Stimulated activated CD8-positive, alpha-beta memory T cell treated with anti-CD3 and anti-CD28 coated beads, Interleukin-4, amount 100 ng/mL, for 24 hours (primary cell): Measurements from ENCODE around the gene SMIM20.
"Not testable (repeated sequence)": the region's sequence is repeated elsewhere in the genome, so short reads cannot be mapped to it uniquely, and the experiment has no call there.

Source experiments
- DNase-seq: peaks from one replicate; pipeline ENCODE4 v3.0.0-alpha.2; 2020; ENCODE audit warnings: low read depth

Gene SMIM20

DNA sequence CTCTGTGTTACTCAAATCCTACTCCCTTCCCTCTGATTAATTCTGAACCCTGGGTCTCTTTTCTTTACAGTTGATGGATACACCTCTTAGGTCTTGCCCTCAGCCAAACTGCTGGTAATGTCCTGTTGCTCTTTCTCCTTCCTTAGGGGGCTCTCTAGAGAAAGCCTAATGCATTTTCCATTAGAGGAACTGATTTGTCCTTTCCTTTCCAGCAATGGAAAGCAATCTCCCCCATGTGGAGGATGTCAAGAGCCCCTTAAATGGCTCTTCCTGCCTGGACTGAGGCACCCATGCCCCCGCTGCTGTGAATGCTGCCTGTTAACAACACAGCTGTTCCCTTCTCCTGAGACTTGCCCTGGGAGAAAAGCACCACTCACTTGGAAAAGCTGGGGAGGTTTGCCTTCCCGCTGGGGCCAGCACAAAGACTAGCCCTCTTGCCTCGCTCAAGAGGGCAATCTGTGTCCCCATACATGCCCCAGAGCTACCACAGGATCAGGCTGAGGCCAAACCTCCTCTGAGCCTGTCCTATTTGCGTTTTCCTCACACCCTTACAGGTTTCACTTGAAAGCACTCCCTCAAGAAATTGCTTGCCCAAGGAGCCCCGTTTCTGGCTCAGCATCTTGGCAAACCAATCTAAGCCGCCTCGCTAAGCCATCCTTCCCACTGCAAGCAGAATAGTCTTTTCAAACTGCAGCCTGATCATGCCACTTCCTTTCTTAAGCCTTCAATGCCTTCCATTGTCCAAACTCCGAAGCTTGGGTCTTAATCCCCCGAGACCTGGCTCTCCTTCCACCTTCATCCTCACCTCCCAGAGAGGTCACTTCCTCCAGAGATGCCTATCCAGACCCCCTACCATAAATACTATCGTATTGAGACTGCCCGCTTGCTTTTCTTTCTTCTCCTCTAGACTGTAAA lies 23.2 kb upstream of the SMIM20 start:
- DNase-seq, result no peak

DNA sequence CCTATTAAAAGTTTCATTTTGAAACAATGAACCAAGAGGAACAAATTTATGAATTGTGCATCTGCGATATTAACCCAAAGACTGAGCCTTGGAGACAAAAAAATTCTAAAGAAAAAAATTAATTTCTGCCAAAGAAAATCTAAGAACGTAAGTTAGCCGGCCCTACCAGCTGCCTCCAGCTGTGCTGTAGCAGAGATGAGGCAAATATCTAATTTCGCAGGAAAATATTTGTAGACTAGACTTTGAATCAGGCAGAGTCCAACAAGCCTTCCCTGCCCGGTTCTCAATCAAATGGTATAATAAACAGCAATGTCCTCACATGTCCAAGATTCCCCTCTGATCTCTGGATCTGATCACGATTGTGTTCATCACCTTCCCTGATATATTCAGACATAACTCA lies 21.2 kb upstream of the SMIM20 start:
- no peak for DNase-seq

DNA sequence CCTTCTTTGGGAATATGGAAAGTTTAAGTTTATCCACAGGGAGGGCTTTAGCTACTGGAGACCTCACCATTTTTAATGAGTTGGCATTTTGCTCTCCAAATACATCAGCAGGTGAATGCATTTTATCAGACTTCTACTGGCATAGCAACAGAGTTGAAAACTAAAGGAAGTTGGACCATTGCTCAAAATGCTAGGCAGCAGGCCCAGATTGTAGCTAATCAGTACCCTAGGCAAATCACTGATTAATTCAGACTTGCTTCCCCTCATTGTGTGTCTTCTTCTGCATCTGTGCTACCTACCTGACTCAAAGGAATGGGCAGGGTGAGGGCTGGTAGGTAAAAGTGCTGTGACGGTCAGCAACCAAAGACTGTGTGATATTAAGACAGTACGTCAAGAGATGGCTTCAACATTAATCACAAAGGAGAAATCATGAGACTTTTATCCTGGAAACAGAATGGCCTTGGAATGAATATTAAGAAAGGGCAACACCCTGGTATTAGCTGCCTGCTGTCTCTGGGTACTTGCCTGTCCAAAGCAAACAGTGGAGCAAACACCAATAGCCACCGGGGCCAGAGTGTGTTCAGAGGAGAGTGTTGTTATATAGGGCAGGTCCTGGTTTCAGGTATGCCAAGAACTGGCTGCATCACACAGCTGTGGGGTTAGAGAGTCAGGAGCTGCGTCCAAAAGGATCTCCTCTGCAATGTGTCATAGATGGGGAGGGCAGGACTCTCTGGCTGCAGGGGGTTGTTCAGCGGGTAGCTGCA lies 17.1 kb upstream of the SMIM20 start:
- no peak for DNase-seq

DNA sequence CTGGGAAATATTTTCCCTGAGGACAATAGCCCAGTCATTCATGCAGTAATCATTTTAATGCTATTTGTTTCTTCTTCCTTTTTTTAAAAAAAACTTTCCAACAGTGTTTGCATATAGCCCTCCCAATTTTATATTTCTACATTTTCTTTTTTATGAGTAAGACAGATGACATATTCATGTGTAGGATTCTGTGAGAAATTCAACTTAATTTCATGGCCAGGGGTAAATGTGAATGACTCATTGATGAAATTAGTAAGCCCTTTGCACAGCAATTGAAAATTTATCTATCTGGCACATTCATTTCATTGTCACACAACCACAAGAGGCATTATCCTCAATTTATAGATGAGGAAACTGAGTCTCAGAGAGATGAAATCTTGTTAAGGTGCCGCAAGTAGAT lies 13.7 kb upstream of the SMIM20 start:
- no peak for DNase-seq

DNA sequence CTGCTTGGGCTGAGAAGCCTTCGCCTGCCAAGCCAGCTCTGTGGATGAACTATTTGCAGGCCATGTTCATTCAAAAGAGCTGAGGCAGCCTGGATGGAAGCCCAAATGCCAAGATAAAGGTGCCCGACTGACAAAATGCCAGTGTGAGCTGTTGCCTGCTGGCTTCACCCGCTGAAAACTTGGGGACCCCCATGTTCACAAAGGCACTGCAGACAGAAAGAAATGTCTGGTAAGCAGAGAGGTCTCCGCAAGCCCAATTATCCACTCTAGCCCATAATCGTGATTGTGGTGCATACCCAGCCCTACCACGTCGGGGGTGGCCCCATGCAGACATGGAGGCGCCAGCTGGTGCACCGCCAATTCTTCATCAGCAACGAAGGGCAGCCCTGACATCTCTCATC lies 13.0 kb upstream of the SMIM20 start:
- no peak for DNase-seq

DNA sequence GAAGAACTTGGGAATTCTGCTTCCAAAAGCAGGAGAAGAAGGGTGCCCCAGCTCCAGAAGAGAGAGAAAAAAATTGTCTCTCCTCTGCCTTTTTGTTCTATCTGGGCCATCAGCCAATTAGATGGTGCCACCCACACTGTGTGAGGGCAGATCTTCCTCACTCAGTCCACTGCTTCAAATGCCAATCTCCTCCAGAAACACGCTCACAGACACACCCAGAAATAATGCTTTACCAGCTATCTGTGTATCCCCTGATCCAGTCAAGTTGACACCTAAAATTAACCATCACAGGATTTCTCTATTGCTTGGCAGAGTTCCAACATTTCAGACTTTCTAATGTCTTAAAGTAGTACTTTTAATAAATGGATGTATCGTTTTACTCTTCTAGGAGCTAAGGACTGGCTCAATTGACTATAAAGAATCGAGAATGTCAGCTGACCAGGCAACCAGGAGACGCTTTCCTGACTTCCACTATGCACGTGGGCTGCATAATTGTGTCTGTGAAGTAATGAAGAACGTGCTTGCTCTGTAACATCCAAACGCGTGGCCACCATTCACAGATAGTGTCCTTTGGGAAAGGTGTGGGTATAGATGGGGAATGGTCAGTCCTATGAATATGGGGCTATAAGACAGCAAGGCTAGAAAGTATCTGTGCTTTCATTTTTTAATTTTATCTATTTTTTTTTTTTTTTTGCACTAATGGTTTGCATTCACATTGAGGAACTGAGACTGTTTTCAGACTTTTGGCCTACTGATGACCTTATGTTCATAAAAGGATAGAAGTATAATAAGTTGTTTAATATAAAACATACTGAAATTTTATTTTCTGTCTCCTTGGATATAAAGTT lies 9.9 kb upstream of the SMIM20 start:
- DNase-seq, result no peak

DNA sequence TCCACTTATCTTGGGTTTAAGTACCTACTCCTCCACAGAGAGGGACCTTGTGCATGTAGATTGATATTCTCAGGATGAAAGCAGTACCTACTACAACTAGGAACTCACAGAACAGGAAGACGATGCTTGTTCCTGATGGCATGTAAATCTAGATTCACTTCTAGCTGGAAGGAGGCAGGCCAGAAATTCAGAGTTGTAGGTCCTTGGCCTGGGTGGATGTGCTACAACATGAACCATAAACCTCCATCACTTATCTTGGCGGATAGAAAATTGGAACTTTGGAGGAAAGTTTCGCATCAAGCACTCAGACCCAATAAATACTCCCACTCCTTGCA lies 9.3 kb upstream of the SMIM20 start:
- DNase-seq, result no peak

DNA sequence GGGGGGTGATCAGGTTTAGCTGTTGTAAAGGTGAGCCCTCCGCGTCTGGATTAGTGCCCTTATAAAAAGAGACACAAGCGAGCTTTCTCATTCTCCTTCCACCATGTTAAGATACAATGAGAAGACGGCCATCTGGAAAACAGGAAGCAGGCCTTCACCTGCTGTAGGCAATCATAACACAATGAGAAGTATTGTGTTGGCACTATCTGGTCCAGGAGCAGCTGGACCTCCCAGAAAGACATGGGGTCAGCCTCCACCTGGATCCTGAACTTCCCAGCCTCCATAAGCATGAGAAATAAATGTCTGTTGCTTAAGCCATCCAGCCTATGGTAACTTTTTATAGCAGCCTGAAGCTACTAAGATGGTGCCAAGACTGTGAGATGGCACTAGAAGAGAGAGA lies 8.6 kb upstream of the SMIM20 start:
- DNase-seq, result no peak

DNA sequence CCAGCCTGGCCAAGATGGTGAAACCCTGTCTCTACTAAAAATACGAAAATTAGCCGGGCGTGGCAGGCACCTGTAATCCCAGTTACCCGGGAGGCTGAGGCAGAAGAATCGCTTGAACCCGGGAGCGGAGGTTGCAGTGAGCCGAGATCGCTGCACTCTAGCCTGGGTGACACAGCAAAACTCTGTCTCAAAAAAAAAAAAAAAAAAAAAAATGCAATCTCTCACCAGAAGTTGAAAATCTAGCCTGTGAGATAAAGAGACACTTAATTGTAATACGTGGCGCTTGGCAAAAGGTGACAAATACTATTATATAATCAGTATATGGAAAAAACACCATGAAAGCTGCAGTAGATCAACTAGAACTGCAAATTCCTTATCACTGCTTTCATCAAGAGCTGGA lies 7.9 kb upstream of the SMIM20 start:
- DNase-seq, result not testable (repeated sequence)

DNA sequence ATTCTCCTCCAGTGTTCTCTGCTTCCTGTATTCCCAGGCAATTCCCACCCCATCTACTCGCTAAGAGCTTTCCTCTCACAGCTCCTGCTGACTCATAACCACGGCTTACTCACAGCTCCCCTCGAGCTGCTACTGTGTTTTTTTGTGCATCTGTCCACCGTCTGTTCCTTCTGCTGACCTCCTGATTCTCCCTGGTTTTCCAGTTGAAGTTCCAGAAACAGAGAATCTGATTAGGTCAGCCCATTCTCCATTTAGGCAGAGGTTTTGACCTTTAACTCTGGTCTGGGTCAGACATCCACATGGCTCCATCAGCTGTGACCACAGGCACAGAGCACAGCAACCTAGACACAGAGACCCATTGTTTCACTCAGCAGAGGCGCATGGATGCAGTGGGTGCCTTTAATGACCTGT lies 5.5 kb upstream of the SMIM20 start:
- no peak for DNase-seq

DNA sequence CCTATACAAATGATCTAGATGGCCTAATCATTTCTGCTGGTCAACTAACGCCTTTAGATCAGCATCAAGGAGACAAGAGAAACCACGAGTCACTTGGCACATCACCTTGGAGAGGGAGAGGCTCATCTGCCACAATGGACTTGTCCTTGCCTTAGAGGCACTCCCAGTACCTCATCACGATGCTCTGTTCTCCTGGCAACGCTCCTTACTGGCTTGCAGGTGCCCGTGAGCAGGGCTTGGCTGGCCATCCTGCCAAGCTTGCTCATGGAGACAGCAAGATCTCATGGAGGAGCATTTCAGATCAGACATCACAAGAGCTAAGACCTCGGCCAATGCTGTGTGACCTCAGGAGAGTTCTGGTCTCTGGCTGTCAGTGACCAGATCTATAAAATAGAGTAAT lies 2.7 kb upstream of the SMIM20 start:
- DNase-seq, result no peak

DNA sequence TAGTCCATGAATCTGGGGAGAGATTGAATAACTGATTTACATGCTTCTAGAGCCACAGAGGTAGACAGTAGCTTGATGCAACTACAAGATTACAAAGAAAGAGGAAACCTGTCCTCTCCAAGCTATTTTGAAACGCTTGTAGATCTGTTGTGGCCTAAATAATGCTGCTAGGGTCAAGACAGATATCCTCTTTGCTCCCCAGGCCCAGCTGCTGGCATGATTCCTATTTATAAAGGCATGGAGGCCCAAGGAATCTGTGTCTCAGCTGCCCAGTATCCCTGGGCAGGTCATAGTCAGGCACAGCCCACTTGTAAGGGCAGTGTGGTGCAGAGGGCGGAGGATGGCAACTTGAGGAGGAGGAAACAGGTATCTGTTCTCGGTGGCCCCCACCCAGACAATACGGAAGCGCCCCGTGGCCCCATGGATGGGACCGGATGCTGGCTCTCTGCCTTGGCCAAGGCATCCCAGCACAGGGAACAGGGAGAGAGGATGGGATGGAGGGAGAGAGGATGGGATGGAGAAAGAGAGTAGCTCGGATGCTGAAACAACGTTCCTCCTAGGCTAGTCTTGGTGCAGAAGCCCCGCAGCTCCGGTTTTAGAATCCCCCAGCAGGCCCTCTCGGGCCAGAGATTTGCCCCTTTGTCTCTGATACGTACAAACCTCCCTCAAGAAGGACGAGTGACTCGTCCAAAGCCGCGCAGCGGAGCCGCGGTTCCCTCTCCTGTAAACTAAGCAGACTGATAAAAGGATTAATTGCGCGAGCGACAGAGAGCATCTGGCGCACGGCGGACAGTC lies 767 bp upstream of the SMIM20 start:
- peak; percentile 1 for DNase-seq

DNA sequence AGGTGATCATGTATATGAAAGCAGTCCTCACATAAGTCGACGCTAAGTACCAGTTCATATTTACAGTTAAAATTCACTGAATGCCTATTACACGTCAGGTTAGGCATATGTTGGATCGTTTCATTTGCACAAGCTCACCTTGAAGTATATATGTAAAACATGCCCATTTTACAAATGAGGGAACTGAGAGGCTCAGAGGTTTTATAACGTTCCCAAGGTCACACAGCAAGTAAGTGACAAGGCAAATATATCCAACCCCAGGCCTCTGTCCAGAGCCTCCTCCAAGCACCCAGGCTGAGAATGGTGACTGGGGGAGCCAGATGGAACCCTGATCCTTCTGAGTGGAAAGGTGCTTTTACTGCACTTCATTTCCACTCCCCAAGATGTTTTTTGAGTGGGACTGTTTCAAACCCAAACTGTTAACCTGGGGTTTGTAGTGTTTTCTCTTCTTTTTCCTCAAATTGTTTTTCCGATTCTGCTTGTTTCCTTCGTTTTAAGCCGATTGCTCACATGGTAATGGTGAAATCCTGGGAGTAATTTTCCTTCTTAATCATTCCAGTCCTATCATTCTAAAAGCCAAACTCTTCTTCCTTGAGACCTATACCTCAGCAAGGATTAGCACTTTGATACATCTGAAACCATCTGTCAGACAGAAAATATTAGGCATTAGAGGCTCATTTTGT lies 791 bp downstream of the SMIM20 start:
- no peak for DNase-seq

DNA sequence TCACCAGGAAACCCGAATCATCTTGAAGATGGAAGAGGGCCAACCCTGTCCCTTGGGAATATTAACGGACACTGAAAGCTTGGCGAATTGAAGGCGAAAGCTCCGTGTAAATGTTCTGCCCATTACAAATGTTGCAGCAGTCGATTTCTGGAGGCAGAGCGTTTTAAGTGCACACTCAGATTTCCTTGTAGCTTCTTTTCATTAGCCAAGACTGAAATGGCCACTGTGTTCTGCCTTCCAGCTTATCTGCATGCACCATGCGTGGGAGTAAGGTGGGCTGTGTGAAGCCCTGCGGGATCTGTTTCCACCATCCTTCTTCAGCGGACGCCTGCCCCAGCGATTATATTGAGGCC lies 1.3 kb downstream of the SMIM20 start:
- no peak for DNase-seq

DNA sequence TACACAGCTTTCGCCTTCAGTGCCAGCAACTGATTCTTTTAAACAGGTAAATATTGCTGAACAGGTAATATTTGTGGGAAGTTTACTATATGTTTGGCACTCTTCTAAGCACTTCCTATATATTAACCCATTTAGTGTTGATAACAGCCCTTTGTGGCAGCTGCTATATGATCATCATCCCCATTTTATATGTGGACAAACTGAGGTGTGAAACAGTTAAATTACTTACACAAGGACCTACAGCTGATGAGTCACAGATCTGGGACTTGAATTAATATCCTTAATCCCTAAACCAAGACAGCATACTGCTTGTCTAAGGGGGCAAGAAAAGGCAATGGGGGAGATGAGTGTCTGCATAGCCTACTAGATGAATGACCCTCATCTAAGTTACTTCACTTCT lies 2.9 kb downstream of the SMIM20 start:
- DNase-seq, result no peak

DNA sequence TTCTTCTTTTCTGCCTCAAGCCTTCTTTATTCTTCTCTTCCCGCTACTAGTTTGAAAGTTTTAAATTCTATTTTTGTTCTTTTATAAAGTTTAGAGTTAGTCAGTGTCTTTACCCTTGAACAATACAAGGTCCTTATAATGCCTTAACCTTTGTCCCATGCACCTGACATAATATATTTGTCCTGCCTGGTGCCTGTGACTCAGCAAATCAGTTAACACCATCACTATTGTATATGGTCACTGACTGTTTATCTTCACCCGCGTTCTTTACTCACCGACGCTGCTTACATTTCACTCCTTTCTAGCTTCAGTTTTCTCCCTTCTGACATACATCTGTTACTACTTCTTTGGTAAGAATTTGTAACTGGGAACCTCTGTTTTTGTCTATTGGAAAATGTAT lies 5.7 kb downstream of the SMIM20 start:
- no peak for DNase-seq

DNA sequence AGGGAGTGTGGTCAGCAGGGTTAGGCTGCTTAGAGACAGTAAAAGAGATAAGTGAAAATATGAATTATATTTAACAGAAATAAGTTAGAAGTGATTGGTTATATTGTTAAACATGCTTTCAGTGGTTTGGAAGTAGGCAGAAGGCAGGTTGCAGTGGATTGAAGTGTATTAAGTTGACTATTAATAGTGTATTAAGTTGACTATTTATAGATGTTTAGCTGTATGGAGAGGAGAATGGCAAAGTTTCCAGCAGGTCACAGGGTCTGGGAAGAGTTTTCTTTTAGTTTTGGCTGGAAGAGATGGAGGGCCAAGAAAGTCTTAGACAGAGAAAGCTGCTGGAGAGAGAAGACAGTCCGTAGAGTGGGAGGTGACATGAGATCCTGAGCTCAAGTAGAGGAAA lies 7.9 kb downstream of the SMIM20 start:
- DNase-seq, result no peak

DNA sequence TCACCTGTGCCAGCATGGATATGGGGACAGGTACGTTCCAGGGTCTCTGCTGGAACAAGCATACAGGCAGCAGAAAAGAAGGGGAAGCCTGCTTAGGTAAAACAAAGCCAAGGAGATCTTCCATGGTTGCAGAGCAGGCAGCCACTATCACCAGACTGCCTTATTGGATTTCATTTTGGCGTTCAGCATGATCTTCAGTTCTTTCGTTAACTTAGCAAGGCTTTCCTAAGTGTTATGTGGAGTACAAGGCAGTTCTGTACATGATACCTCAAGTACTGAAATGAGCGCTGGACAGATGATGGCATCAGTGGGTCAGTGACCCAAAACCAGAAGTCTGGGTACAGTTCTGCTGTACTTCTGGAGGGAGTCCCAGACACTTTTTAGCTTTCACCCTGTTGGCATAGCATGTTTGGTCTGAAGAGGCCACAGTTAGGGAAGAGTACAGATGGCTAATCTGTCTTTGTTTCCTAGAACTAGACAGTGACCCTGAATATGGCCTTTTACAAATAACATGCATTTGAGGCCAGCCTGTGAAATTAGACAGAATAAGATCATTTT lies 8.9 kb downstream of the SMIM20 start:
- DNase-seq, result no peak

DNA sequence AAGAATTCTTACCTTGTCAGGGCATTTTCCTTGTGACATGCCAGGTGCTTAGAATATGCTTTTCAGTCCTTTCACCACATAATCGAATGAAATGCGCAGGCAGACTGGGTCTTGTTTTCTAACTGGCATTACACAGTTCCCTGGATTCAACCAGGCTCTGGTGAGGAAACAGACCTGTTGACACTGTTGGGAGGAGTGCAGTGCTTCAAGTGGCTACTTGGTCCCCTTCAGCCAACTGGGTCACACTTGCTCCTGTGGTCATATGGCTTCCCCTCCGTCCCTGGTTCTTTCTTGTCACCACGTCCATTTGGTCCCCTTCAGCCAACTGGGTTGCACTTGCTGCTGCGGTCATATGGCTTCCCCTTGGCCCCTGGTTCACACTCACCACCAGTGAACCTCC lies 9.7 kb downstream of the SMIM20 start:
- no peak for DNase-seq

DNA sequence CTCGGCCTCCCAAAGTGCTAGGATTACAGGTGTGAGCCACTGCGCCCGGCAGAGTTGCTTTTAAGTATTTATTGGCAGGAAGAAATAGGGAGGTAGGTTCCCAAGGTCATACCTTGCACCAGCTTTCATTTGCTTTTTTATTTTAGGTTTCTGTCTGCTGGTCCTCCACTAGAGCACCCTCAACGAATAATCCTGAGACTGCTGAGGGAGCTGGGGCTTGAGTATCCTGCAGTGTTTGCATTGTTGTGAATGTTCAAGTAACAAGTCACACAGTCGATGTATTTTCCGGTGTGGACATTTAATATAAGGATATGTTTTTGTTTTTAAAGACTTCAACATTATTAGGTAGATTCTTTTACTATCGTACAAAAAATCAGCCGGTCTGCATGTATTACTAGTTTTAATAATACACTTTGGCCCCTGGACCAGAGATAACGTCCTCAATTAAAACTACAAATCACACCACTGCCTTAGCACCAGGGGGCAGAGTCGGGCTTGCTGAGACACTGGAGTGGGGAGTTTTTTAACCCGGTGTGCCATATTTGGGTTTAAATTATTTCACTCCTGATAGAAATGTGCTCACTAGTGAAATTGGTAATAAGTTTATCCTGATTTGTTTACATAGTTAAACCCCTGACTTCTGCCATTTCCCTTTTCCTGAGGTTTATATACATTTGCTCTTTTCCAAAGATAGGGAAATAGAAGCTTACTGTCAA lies 11.6 kb downstream of the SMIM20 start:
- DNase-seq, result peak; percentile 15
